Measurements from ENCODE around the gene ZNF169. TPM values are rescaled to one million over a fixed set of nuclear protein-coding genes. Genes with fewer than 3 reads are reported as not detected.
A peak's percentile ranks its signal among the peaks of the same experiment; 100 is the strongest.

The ZNF169 gene
- total and polyA plus RNA-seq, 2 of the 8 experiments (the other 6 are each of a cell fraction or from before 2014, with no cell fraction given), result 7.0 to 9.0 TPM

DNA sequence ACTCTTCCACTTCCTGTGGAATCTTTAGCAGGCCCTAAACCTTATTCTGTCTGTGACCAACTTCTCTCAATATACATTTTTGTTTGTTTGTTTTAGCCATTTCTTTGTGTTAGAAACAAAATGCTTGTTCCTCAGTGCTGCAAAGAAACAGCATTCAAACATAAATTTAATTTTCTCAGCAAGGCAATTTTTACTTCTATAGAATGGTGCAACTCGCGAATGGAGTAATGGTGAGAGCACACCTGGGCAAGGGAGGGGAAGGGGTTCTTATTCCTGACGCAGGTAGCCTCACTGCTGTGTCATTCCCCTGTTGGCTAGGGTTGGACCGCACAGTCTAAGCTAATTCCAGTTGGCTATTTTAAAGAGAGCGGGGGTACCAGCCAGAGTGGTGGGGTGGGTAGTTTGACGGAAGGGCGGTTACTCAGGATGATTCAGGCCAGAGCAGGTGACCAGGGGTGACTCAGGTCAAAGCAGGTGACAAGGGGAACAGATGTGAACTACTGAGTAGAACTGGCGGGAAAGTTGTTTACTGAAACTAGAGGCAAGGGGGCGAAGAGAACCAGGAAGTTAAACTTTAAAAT is 21.4 kb downstream of the ZNF169 start:
- WGBS, 2 experiments (ENCODE audit: extremely low coverage in 1 of 2, insufficient coverage in 1 of 2, insufficient read length in 1 of 2, insufficient replicate concordance in 2 of 2, low coverage in 1 of 2, low lambda C conversion rate in 2 of 2, missing lambda C conversion rate in 1 of 2), result 92% methylated on average over 9 of the region's 9 CpGs; no CpG with 5 or more reads in 1 of the 2 experiments
- Histone ChIP-seq H2BK20ac (ENCODE audit: low read length) (no peak overlapping the region), H3K4me2 (ENCODE audit: insufficient read depth in 1 of 2, low read depth in 2 of 2, low read length in 2 of 2) (no peak overlapping the region), H3K4ac (replicated peaks; ENCODE audit: insufficient read length, low read depth, low read length) (no peak overlapping the region), H3K23me2 (ENCODE audit: low read depth, low read length) (no peaks in the 10 kb centered on the region), H3K4me1 (replicated peaks in 1 of 4; ENCODE audit: control insufficient read depth in 3 of 4, insufficient read depth in 4 of 4, low read length in 3 of 4) (0 out of 7 replicates have a peak, but pooled peaks cover 0 to 3% (median 0%) of the 10 kb centered on the region in 4 experiments), H3K9me3 (ENCODE audit: insufficient read depth in 2 of 2, low read depth in 1 of 2, low read length in 1 of 2) (no peaks in the 10 kb centered on the region), H3K79me1 (ENCODE audit: low read depth, low read length) (no peaks in the 10 kb centered on the region), H3K18ac (ENCODE audit: extremely low read depth, low read length) (no peak overlapping the region), H3K9ac (replicated peaks in 1 of 4; ENCODE audit: extremely low read depth in 1 of 4, low read depth in 3 of 4, low read length in 3 of 4) (no peak overlapping the region), H4K20me1 (replicated peaks in 1 of 2; ENCODE audit: control insufficient read depth in 1 of 2, insufficient read depth in 2 of 2, low read length in 2 of 2) (no peaks in the 10 kb centered on the region), H3K23ac (ENCODE audit: insufficient read length) (no peak overlapping the region), H3K79me2 (ENCODE audit: control insufficient read depth in 1 of 2, insufficient read depth in 2 of 2, low read length in 2 of 2) (peaks cover 0 to 2% of the 10 kb centered on the region in 2 experiments; a peak in 1 of 4 replicates), H2BK5ac (ENCODE audit: low read depth, low read length) (no peak overlapping the region), H3K27ac (ENCODE audit: low read depth, low read length) (no peak overlapping the region), H2BK12ac (ENCODE audit: low read depth, low read length) (no peak overlapping the region), H4K91ac (replicated peaks; ENCODE audit: insufficient read length, low read length) (no peak overlapping the region), H4K5ac (ENCODE audit: insufficient read length, low read depth, low read length) (no peak overlapping the region), H3K27me3 (replicated peaks in 1 of 4; ENCODE audit: control insufficient read depth in 3 of 4, extremely low read depth in 1 of 4, insufficient read depth in 3 of 4, low read length in 3 of 4) (no peaks in the 10 kb centered on the region), H3K36me3 (ENCODE audit: control insufficient read depth in 2 of 4, insufficient read depth in 4 of 4, low read length in 3 of 4) (peaks cover 0 to 15% (median 0%) of the 10 kb centered on the region in 4 experiments; a peak in 2 of 8 replicates), H3K4me3 (ENCODE audit: extremely low read depth in 1 of 4, insufficient read depth in 2 of 4, low read depth in 3 of 4, low read length in 4 of 4) (no peak overlapping the region), H2AK5ac (ENCODE audit: low read depth, low read length) (no peak overlapping the region), H4K8ac (ENCODE audit: extremely low read depth, insufficient read depth, low read length) (no peak overlapping the region), H2AFZ (ENCODE audit: low read length) (no peak overlapping the region), H3K56ac (replicated peaks; ENCODE audit: insufficient read length, low read depth, low read length) (no peak overlapping the region), H2BK120ac (replicated peaks; ENCODE audit: low read depth, low read length) (no peak overlapping the region), H3K14ac (ENCODE audit: insufficient read length) (no peak overlapping the region), H2BK15ac (ENCODE audit: low read length) (no peak overlapping the region)
- ChIA-PET POLR2A (ENCODE audit: partially characterized antibody) (no interaction called here), CTCF (ENCODE audit: partially characterized antibody) (interaction anchor here (0.8 to 1.1 kb wide), 2 partner anchors 29 to 159 kb away, joined by 3 to 4 read pairs; no protein-coding TSS in a partner anchor)
- DNase-seq (ENCODE audit: low read depth in 1 of 2, low spot score in 2 of 2) (no peak), FAIRE-seq (no peak)
- TF ChIP-seq BCL11A (IDR thresholded peaks at IDR 0.05; ENCODE audit: low read depth in 2 of 2, low read length in 2 of 2) (no peak), USF2 (IDR thresholded peaks at IDR 0.05; ENCODE audit: low read length) (no peak), TBP (IDR thresholded peaks at IDR 0.05; ENCODE audit: low read depth, low read length) (no peak), SIX5 (IDR thresholded peaks at IDR 0.05; ENCODE audit: low read depth, low read length) (no peak), KDM5A (IDR thresholded peaks at IDR 0.05; ENCODE audit: low read length) (no peak)
- TF ChIP-seq, protein P1, sequence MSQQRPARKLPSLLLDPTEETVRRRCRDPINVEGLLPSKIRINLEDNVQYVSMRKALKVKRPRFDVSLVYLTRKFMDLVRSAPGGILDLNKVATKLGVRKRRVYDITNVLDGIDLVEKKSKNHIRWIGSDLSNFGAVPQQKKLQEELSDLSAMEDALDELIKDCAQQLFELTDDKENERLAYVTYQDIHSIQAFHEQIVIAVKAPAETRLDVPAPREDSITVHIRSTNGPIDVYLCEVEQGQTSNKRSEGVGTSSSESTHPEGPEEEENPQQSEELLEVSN (IDR thresholded peaks at IDR 0.05), result 0 out of 2 replicates have a peak, but pooled peaks have one; percentile 13
- TF ChIP-seq, protein P2, sequence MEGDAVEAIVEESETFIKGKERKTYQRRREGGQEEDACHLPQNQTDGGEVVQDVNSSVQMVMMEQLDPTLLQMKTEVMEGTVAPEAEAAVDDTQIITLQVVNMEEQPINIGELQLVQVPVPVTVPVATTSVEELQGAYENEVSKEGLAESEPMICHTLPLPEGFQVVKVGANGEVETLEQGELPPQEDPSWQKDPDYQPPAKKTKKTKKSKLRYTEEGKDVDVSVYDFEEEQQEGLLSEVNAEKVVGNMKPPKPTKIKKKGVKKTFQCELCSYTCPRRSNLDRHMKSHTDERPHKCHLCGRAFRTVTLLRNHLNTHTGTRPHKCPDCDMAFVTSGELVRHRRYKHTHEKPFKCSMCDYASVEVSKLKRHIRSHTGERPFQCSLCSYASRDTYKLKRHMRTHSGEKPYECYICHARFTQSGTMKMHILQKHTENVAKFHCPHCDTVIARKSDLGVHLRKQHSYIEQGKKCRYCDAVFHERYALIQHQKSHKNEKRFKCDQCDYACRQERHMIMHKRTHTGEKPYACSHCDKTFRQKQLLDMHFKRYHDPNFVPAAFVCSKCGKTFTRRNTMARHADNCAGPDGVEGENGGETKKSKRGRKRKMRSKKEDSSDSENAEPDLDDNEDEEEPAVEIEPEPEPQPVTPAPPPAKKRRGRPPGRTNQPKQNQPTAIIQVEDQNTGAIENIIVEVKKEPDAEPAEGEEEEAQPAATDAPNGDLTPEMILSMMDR (IDR thresholded peaks at IDR 0.05; ENCODE audit: control extremely low read depth in 1 of 3, insufficient read depth in 1 of 3, low read depth in 1 of 3, low read length in 3 of 3), result no peak

All from H1 (cell line).